ENCODE data around the gene SLC39A9. TPM values are rescaled to one million over a fixed set of nuclear protein-coding genes. Genes with fewer than 3 reads are reported as not detected.

Gene SLC39A9
- total RNA-seq, 1 experiment from 2014 or later = 80.2 TPM

DNA sequence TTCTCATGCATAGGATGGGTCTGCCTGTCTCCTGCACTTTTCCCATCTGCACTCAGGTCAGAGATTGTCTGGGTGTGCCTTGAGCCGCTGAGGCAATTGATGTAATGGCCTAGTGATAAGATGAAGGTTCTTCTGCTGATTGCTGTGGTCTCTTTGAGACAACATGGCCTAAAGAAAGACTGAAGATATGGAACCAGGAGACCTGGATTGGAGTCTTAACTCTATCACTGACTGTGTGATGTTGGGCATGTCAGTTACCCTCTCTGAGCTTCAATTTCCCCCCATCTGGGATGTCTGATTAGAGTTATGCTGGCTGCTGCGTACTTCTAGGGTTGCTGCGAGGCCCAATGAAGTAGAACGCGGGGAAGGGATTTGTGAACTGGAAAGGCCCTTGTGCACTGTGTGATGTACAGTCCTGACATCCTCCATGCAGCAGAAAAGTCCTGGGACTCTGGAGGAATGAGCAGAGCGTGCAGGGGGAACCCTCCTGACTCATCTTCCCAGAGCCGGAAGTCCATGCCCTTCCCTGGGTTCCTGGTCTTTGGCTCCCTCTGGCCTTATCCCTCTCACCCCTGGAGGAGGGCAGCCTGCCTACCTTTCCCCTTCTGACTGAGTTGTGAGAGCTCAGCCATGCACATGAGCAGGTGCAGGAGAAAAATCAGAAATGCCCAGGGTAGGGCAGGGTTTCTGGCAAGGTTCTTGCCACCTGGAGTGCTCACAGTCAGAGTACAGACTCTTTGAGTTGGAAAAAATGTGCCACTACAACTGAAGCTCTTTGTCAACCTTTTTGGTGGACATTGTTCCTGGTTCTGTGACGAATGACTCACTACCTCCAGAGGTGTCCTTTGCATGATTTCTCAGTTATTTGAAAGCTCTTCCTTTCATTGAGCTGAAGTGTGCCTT is 107.1 kb downstream of the SLC39A9 start:
- POLR2A ChIA-PET = no interaction called here
- Histone ChIP-seq H3K9me2 (ENCODE audit: insufficient read depth) (no peaks in the 10 kb centered on the region), H3K79me2 (ENCODE audit: insufficient read depth, low read length) (no peaks in the 10 kb centered on the region), H3K4me3 (replicated peaks in 1 of 2; ENCODE audit: low read depth in 1 of 2, low read length in 2 of 2) (0 out of 4 replicates have a peak overlapping the region, but pooled peaks of 1 of the 2 experiments have one; percentile 12), H3K27me3 (ENCODE audit: insufficient read depth, low read length) (no peaks in the 10 kb centered on the region), H4K20me1 (ENCODE audit: insufficient read depth) (no peaks in the 10 kb centered on the region), H3K9ac (ENCODE audit: low read length) (peak overlapping the region; percentile 2; the same call in 1 of the 2 replicates), H3K4me2 (ENCODE audit: low read length) (peak overlapping the region; percentile 60), H3K9me3 (ENCODE audit: control insufficient read depth in 1 of 2, insufficient read depth in 1 of 2, low read depth in 1 of 2, low read length in 2 of 2) (no peaks in the 10 kb centered on the region), H2AFZ (ENCODE audit: low read depth, low read length, poor library complexity, severe bottlenecking) (peak overlapping the region; percentile 75), H3K27ac (ENCODE audit: low read depth, low read length) (no peak overlapping the region; the same call in 1 of the 2 replicates), H3K36me3 (ENCODE audit: control insufficient read depth in 1 of 2, insufficient read depth in 2 of 2, low read length in 2 of 2) (no peaks in the 10 kb centered on the region), H3K4me1 (ENCODE audit: control insufficient read depth in 1 of 2, insufficient read depth in 2 of 2, low read length in 2 of 2) (peaks cover 8 to 20% of the 10 kb centered on the region in 2 experiments)
- ATAC-seq (peak; percentile 69), DNase-seq (ENCODE audit: low read depth, low spot score) (peak; percentile 43)
- CTCF ChIA-PET = interaction anchor here (0.7 to 1.5 kb wide), 4 partner anchors 13 to 103 kb away, joined by 3 to 5 read pairs (median 3); no protein-coding TSS in a partner anchor
- RAD21 ChIA-PET (ENCODE audit: low non-redundant PET in 1 of 2, low total read pairs in 2 of 2, uncharacterized antibody in 2 of 2, unreplicated experiment in 2 of 2) = no interaction called here
- intact Hi-C loops (cut with micrococcal nuclease) = no loop called here
- TF ChIP-seq YY1 (IDR thresholded peaks at IDR 0.05; ENCODE audit: extremely low read depth, insufficient replicate concordance, low read depth, low read length) (no peak), CEBPB (IDR thresholded peaks at IDR 0.05; ENCODE audit: low read depth) (no peak), JUND (IDR thresholded peaks at IDR 0.05) (peak; percentile 60), MAX (IDR thresholded peaks at IDR 0.05) (0 out of 2 replicates have a peak, but pooled peaks have one; percentile 27), POLR2AphosphoS5 (IDR thresholded peaks at IDR 0.05; ENCODE audit: low read depth, low read length) (no peak), SP1 (IDR thresholded peaks at IDR 0.05; ENCODE audit: low read depth) (peak; percentile 34), FOSL1 (IDR thresholded peaks at IDR 0.05; ENCODE audit: low read depth) (peak; percentile 64; the same call in 1 of the 2 replicates), EZH2 (IDR thresholded peaks at IDR 0.05) (no peak)
- BruUV-seq (replicated peaks) = no TSS peak

GRCh38 chr14:69506241-69506595 is 107.7 kb downstream of the SLC39A9 start:
- H3K9me2 ChIP-seq (ENCODE audit: insufficient read depth) = no peaks in the 10 kb centered on the region
- ATAC-seq (peak; percentile 7; the same call in 1 of the 2 replicates), DNase-seq (ENCODE audit: low read depth, low spot score) (no peak)
- no peaks in the 10 kb centered on the region for H3K79me2 ChIP-seq (ENCODE audit: insufficient read depth, low read length)
- peak overlapping the region; percentile 2; the same call in 1 of the 2 replicates for H3K9ac ChIP-seq (ENCODE audit: low read length)
- peak overlapping the region; percentile 60 for H3K4me2 ChIP-seq (ENCODE audit: low read length)
- H3K27ac ChIP-seq (ENCODE audit: low read depth, low read length) = no peak overlapping the region
- no peaks in the 10 kb centered on the region for H3K9me3 ChIP-seq (ENCODE audit: control insufficient read depth in 1 of 2, insufficient read depth in 1 of 2, low read depth in 1 of 2, low read length in 2 of 2)
- ChIA-PET RAD21 (ENCODE audit: low non-redundant PET in 1 of 2, low total read pairs in 2 of 2, uncharacterized antibody in 2 of 2, unreplicated experiment in 2 of 2) (no interaction called here), POLR2A (no interaction called here), CTCF (interaction anchor here (0.7 to 1.5 kb wide), 2 partner anchors 30 to 31 kb away, joined by 3 to 5 read pairs; no protein-coding TSS in a partner anchor)
- intact Hi-C loops (cut with micrococcal nuclease) = no loop called here
- H4K20me1 ChIP-seq (ENCODE audit: insufficient read depth) = no peaks in the 10 kb centered on the region
- no peaks in the 10 kb centered on the region for H3K36me3 ChIP-seq (ENCODE audit: control insufficient read depth in 1 of 2, insufficient read depth in 2 of 2, low read length in 2 of 2)
- peaks cover 8 to 20% of the 10 kb centered on the region in 2 experiments for H3K4me1 ChIP-seq (ENCODE audit: control insufficient read depth in 1 of 2, insufficient read depth in 2 of 2, low read length in 2 of 2)
- BruUV-seq (replicated peaks) = no TSS peak
- 0 out of 4 replicates have a peak overlapping the region, but pooled peaks of 1 of the 2 experiments have one; percentile 12 for H3K4me3 ChIP-seq (replicated peaks in 1 of 2; ENCODE audit: low read depth in 1 of 2, low read length in 2 of 2)
- no peaks in the 10 kb centered on the region for H3K27me3 ChIP-seq (ENCODE audit: insufficient read depth, low read length)
- no peak overlapping the region for H2AFZ ChIP-seq (ENCODE audit: low read depth, low read length, poor library complexity, severe bottlenecking)
- TF ChIP-seq SIN3A (IDR thresholded peaks at IDR 0.05; ENCODE audit: low read depth) (no peak), YY1 (IDR thresholded peaks at IDR 0.05; ENCODE audit: extremely low read depth, insufficient replicate concordance, low read depth, low read length) (no peak), SP1 (IDR thresholded peaks at IDR 0.05; ENCODE audit: low read depth) (peak; percentile 10; the same call in 1 of the 2 replicates), REST (IDR thresholded peaks at IDR 0.05; ENCODE audit: low read depth) (no peak), FOSL1 (IDR thresholded peaks at IDR 0.05; ENCODE audit: low read depth) (no peak; the same call in 1 of the 2 replicates), EZH2 (IDR thresholded peaks at IDR 0.05) (no peak), TCF7L2 (IDR thresholded peaks at IDR 0.05; ENCODE audit: borderline replicate concordance, extremely low read depth, insufficient read depth, insufficient read length) (no peak), ELF1 (IDR thresholded peaks at IDR 0.05; ENCODE audit: borderline replicate concordance, low read depth) (no peak), EGR1 (IDR thresholded peaks at IDR 0.05; ENCODE audit: low read depth) (no peak)
